ENCODE results near the gene BTBD19. TPM values are rescaled to one million over a fixed set of nuclear protein-coding genes. Genes with fewer than 3 reads are reported as not detected.
A peak's percentile ranks its signal among the peaks of the same experiment; 100 is the strongest.
"Not testable (repeated sequence)": the region's sequence is repeated elsewhere in the genome, so short reads cannot be mapped to it uniquely, and the experiment has no call there.

Gene BTBD19
- total RNA-seq, 2 experiments from 2014 or later, result 0.44 to 2.0 TPM

DNA sequence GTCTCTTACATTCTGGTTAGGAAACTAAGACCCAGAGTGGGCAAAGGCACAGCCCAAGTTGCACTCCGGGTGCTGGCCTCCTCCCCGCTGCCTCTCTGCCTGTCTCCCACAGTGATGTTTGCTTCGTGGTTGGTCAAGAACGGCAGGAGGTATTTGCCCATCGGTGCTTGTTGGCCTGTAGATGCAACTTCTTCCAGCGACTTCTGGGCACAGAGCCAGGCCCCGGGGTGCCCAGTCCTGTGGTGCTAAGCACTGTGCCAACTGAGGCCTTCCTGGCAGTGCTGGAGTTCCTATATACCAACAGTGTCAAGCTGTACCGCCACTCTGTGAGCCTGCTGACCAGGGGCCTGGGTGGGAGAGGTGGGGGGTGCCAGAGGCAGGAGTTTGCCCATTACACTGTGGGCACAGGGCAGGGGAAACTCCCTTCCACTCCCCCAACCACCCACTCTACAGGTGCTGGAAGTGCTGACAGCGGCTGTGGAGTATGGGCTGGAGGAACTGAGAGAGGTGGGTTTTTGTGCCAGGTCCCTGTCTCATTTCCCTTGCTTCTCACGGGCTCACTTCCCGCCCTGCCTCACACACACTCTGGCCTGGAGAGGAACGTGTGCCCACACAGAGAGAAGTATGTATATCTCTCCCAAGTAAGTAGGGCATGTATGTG, 1.9 kb downstream of the BTBD19 start:
- H3K9me3 ChIP-seq (ENCODE audit: low read length), result no peaks in the 10 kb centered on the region
- peaks cover 9% of the 10 kb centered on the region for H3K36me3 ChIP-seq (ENCODE audit: insufficient read depth, low read length)
- no TSS peak for BruUV-seq (replicated peaks)
- no peak for TF ChIP-seq EZH2phosphoT487 (IDR thresholded peaks at IDR 0.05; ENCODE audit: borderline replicate concordance, low read depth, low read length)
- TF ChIP-seq CTCF (conservative IDR thresholded peaks at IDR 0.05; ENCODE audit: low read length), result no peak
- no peaks in the 10 kb centered on the region for H3K9me2 ChIP-seq (ENCODE audit: insufficient read depth, low read length)
- peak overlapping the region; percentile 74 for H3K27ac ChIP-seq (ENCODE audit: low read depth, low read length, poor library complexity, severe bottlenecking)
- CTCF ChIA-PET (ENCODE audit: unreplicated experiment), result interaction anchor here (0.8 to 1.3 kb wide), 3 partner anchors 10 to 80 kb away, joined by 6 to 15 read pairs (median 8); partner anchors contain the start of genes PLK3 and RNU5D-1
- intact Hi-C loops (cut with micrococcal nuclease; ENCODE audit: unreplicated experiment), result no loop called here
- peak; percentile 48 for DNase-seq (ENCODE audit: low spot score)
- H3K4me3 ChIP-seq (ENCODE audit: low read depth, low read length, poor library complexity, severe bottlenecking), result peak overlapping the region; percentile 9
- H4K20me1 ChIP-seq (ENCODE audit: insufficient read depth, low read length), result no peaks in the 10 kb centered on the region
- POLR2A ChIA-PET, result interaction anchor here (0.5 to 4.2 kb wide), 12 partner anchors 9 to 585 kb away, joined by 3 to 54 read pairs (median 6); partner anchors contain the start of genes PLK3, RNU5D-1 and RPS8
- peak overlapping the region; percentile 57 for H3K4me2 ChIP-seq (ENCODE audit: low read length)
- peak overlapping the region; percentile 70; the same call in 1 of the 2 replicates for H2AFZ ChIP-seq (ENCODE audit: low read length)
- peaks cover 46% of the 10 kb centered on the region for H3K4me1 ChIP-seq (ENCODE audit: insufficient read depth, low read length, poor library complexity, severe bottlenecking)
- no peaks in the 10 kb centered on the region for H3K79me2 ChIP-seq (ENCODE audit: insufficient read depth, low read depth, low read length)

GRCh38 chr1:44810762-44811105, 2.4 kb downstream of the BTBD19 start:
- CTCF ChIA-PET (ENCODE audit: unreplicated experiment); H3K4me3 ChIP-seq (ENCODE audit: low read depth, low read length, poor library complexity, severe bottlenecking); H4K20me1 ChIP-seq (ENCODE audit: insufficient read depth, low read length); H3K36me3 ChIP-seq (ENCODE audit: insufficient read depth, low read length); BruUV-seq (replicated peaks); H3K9me2 ChIP-seq (ENCODE audit: insufficient read depth, low read length); H3K9me3 ChIP-seq (ENCODE audit: low read length); intact Hi-C loops (cut with micrococcal nuclease; ENCODE audit: unreplicated experiment); H2AFZ ChIP-seq (ENCODE audit: low read length); DNase-seq (ENCODE audit: low spot score); H3K79me2 ChIP-seq (ENCODE audit: insufficient read depth, low read depth, low read length): not testable (repeated sequence)
- peak overlapping the region; percentile 57 for H3K4me2 ChIP-seq (ENCODE audit: low read length)
- peaks cover 48% of the 10 kb centered on the region for H3K4me1 ChIP-seq (ENCODE audit: insufficient read depth, low read length, poor library complexity, severe bottlenecking)
- peak overlapping the region; percentile 74 for H3K27ac ChIP-seq (ENCODE audit: low read depth, low read length, poor library complexity, severe bottlenecking)
- POLR2A ChIA-PET, result interaction anchor here (0.7 to 4.2 kb wide), 5 partner anchors 9 to 129 kb away, joined by 3 to 54 read pairs (median 6); partner anchors contain the start of genes PLK3 and RPS8

- H3K4me1 ChIP-seq (ENCODE audit: insufficient read depth, low read length, poor library complexity, severe bottlenecking), result peaks cover 48% of the 10 kb centered on the region
- no peak overlapping the region for H2AFZ ChIP-seq (ENCODE audit: low read length)
Measured at GRCh38 chr1:44811234-44811633, 2.9 kb downstream of the BTBD19 start.

More at GRCh38 chr1:44811234-44811633, 2.9 kb downstream of the BTBD19 start:
- ChIA-PET POLR2A (interaction anchor here (0.7 to 4.2 kb wide), 4 partner anchors 8 to 130 kb away, joined by 3 to 54 read pairs (median 18); partner anchors contain the start of gene PLK3), CTCF (ENCODE audit: unreplicated experiment) (no interaction called here)
- H3K36me3 ChIP-seq (ENCODE audit: insufficient read depth, low read length), result peaks cover 9% of the 10 kb centered on the region
- intact Hi-C loops (cut with micrococcal nuclease; ENCODE audit: unreplicated experiment), result no loop called here
- no peaks in the 10 kb centered on the region for H3K79me2 ChIP-seq (ENCODE audit: insufficient read depth, low read depth, low read length)
- no peak for DNase-seq (ENCODE audit: low spot score)
- H4K20me1 ChIP-seq (ENCODE audit: insufficient read depth, low read length), result no peaks in the 10 kb centered on the region
- no peaks in the 10 kb centered on the region for H3K9me2 ChIP-seq (ENCODE audit: insufficient read depth, low read length)
- no TSS peak for BruUV-seq (replicated peaks)
- no peak overlapping the region for H3K4me3 ChIP-seq (ENCODE audit: low read depth, low read length, poor library complexity, severe bottlenecking)
- no peak overlapping the region for H3K4me2 ChIP-seq (ENCODE audit: low read length)
- no peaks in the 10 kb centered on the region for H3K9me3 ChIP-seq (ENCODE audit: low read length)
- H3K27ac ChIP-seq (ENCODE audit: low read depth, low read length, poor library complexity, severe bottlenecking), result no peak overlapping the region
- TF ChIP-seq EZH2phosphoT487 (IDR thresholded peaks at IDR 0.05; ENCODE audit: borderline replicate concordance, low read depth, low read length), result no peak
